ENCODE measurements around the gene UTF1. TPM values are rescaled to one million over a fixed set of nuclear protein-coding genes. Genes with fewer than 3 reads are reported as not detected.

Gene UTF1
- total and polyA plus RNA-seq, 2 of the 8 experiments (the other 6 are each of a cell fraction or from before 2014, with no cell fraction given): 0.47 to 21.8 TPM

GRCh38 chr10:133194151-133194550 lies 35.9 kb upstream of the UTF1 start (continued):
- TF ChIP-seq CTCF (IDR thresholded peaks at IDR 0.05; ENCODE audit: control extremely low read depth in 1 of 3, insufficient read depth in 1 of 3, low read depth in 1 of 3, low read length in 3 of 3): no peak
